ENCODE measurements around the gene KIF5A.

KIF5A gene

GRCh38 chr12:57525615-57526383, 24.0 kb upstream of the KIF5A start:
- no peak for TF ChIP-seq POLR2A (IDR thresholded peaks at IDR 0.05; ENCODE audit: extremely low read depth, insufficient read length)
- no peak for TF ChIP-seq CTCF (IDR thresholded peaks at IDR 0.05; ENCODE audit: low read depth, low read length)
- TF ChIP-seq MYC (IDR thresholded peaks at IDR 0.05; ENCODE audit: low read depth, low read length) = no peak
- TF ChIP-seq, protein P1, sequence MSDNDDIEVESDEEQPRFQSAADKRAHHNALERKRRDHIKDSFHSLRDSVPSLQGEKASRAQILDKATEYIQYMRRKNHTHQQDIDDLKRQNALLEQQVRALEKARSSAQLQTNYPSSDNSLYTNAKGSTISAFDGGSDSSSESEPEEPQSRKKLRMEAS (IDR thresholded peaks at IDR 0.05; ENCODE audit: low read depth, low read length) = no peak
- DNase-seq (ENCODE audit: low read depth) = no peak
- no peak overlapping the region for H3K4me3 ChIP-seq (ENCODE audit: low read depth, low read length)

DNA sequence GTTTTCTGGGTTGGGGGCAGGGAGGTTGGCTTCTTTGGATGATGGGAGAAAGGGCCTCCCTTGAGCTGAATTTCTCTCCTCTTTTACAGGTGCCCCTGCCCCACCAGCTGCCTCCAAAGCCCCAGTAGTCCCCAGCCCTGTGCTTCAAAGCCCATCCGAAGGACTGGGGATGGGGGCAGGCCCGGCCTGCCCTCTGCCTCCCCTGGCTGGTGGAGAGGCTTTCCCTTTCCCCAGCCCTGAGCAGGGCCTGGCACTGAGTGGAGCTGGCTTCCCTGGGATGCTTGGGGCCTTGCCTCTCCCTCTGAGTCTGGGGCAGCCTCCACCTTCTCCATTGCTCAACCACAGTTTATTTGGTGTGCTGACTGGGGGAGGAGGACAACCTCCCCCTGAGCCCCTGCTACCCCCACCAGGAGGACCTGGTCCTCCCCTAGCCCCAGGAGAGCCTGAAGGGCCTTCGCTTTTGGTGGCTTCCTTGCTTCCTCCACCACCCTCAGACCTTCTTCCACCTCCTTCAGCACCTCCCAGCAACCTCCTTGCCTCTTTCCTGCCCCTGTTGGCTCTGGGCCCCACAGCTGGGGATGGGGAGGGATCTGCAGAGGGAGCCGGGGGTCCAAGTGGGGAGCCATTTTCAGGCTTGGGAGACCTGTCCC, 23.2 kb upstream of the KIF5A start:
- TF ChIP-seq MYC (IDR thresholded peaks at IDR 0.05; ENCODE audit: low read depth, low read length) = no peak
- TF ChIP-seq CTCF (IDR thresholded peaks at IDR 0.05; ENCODE audit: low read depth, low read length) = no peak
- TF ChIP-seq, protein P1 (IDR thresholded peaks at IDR 0.05; ENCODE audit: low read depth, low read length) = no peak
- TF ChIP-seq POLR2A (IDR thresholded peaks at IDR 0.05; ENCODE audit: extremely low read depth, insufficient read length) = no peak

DNA sequence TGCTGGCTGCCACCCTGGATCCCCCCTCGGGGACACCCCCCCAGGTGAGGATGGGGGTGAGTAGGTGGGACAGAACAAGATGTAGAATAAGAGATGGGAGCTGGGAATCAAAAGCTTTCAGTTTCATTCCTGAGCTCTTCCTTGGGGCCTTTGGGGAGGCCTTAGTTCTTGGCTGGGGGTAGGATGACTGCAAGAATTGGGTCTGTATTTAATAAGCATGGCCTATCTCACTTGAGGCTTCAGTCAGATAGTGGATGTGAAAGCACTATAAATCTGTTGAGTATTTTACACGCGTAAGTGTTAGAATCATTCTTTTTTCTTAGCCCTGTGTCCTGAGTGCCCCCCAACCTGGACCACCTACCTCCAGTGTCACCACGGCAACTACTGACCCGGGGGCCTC, 22.7 kb upstream of the KIF5A start:
- no peak for DNase-seq (ENCODE audit: low read depth)
- no peak overlapping the region for H3K4me3 ChIP-seq (ENCODE audit: low read depth, low read length)
- no peak for TF ChIP-seq POLR2A (IDR thresholded peaks at IDR 0.05; ENCODE audit: extremely low read depth, insufficient read length)
- TF ChIP-seq CTCF (IDR thresholded peaks at IDR 0.05; ENCODE audit: low read depth, low read length) = no peak
- no peak for TF ChIP-seq MYC (IDR thresholded peaks at IDR 0.05; ENCODE audit: low read depth, low read length)
- TF ChIP-seq, protein P1 (IDR thresholded peaks at IDR 0.05; ENCODE audit: low read depth, low read length) = no peak

More for the DNA sequence above, 23.2 kb upstream of the KIF5A start:
- H3K4me3 ChIP-seq (ENCODE audit: low read depth, low read length) = no peak overlapping the region
- no peak for DNase-seq (ENCODE audit: low read depth)

DNA sequence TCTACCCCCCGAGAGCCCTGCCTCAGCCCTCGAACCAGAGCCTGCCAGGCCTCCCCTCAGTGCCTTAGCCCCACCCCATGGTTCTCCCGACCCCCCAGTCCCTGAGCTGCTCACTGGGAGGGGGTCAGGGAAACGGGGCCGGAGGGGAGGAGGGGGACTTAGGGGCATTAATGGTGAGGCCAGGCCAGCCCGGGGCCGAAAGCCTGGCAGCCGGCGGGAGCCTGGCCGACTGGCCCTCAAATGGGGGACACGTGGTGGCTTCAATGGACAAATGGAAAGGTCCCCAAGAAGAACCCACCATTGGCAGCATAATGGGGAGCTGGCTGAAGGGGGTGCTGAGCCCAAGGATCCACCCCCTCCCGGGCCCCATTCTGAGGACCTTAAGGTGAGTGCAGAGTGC, 21.7 kb upstream of the KIF5A start:
- TF ChIP-seq, protein P1 (IDR thresholded peaks at IDR 0.05; ENCODE audit: low read depth, low read length) = no peak
- TF ChIP-seq MYC (IDR thresholded peaks at IDR 0.05; ENCODE audit: low read depth, low read length) (no peak), CTCF (IDR thresholded peaks at IDR 0.05; ENCODE audit: low read depth, low read length) (no peak), POLR2A (IDR thresholded peaks at IDR 0.05; ENCODE audit: extremely low read depth, insufficient read length) (no peak)

GRCh38 chr12:57528831-57529555, 20.9 kb upstream of the KIF5A start:
- DNase-seq (ENCODE audit: low read depth) = no peak
- no peak overlapping the region for H3K4me3 ChIP-seq (ENCODE audit: low read depth, low read length)
- no peak for TF ChIP-seq MYC (IDR thresholded peaks at IDR 0.05; ENCODE audit: low read depth, low read length)
- TF ChIP-seq POLR2A (IDR thresholded peaks at IDR 0.05; ENCODE audit: extremely low read depth, insufficient read length) = no peak
- TF ChIP-seq CTCF (IDR thresholded peaks at IDR 0.05; ENCODE audit: low read depth, low read length) = no peak

More for the DNA sequence above, 21.7 kb upstream of the KIF5A start:
- no peak overlapping the region for H3K4me3 ChIP-seq (ENCODE audit: low read depth, low read length)
- no peak for DNase-seq (ENCODE audit: low read depth)
